Peyer's patch (tissue), 4 donors: ENCODE data around the gene AHR.

ENCODE experiments used
- POLR2A ChIP-seq, 2 donors: fragments of 450-650 bp; IDR thresholded peaks; one replicate each; pipeline ENCODE4 v1.5.1; 2017; ENCODE audit warnings: antibody characterized with exemption in 2 of 2, mild to moderate bottlenecking in 2 of 2, moderate library complexity in 2 of 2
- TF ChIP-seq, protein P1 (sequence below), 6 experiments: fragments of 450-650 bp in 4 of 6; fragments of 200-600 bp in 2 of 6; sonication (generic) in 1 of 6; IDR thresholded peaks; one replicate each; pipeline ENCODE4 v1.5.1; 2017 to 2019; ENCODE audit warnings: antibody characterized with exemption in 6 of 6, mild to moderate bottlenecking in 3 of 6, moderate library complexity in 1 of 6

DNA sequence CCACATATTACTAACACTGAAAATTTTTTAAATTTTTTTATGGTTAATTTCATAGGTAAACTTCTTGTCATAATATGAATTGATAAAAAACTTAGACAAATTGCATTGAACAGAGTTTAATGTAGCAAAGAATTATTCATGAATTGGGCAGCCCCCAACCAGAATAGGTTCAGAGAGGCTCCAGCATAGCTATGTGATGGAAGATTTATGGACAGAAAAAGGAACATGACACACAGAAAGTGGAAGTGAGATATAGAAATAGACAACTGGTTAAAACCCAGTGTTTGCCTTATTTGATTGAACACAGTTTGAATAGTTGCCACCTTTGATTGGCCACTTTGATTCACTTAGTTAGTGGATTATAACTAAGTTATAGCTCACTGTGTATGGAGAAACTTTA is 87.2 kb downstream of the AHR start:
- no peak for TF ChIP-seq POLR2A (IDR thresholded peaks at IDR 0.05)
- TF ChIP-seq, protein P1, sequence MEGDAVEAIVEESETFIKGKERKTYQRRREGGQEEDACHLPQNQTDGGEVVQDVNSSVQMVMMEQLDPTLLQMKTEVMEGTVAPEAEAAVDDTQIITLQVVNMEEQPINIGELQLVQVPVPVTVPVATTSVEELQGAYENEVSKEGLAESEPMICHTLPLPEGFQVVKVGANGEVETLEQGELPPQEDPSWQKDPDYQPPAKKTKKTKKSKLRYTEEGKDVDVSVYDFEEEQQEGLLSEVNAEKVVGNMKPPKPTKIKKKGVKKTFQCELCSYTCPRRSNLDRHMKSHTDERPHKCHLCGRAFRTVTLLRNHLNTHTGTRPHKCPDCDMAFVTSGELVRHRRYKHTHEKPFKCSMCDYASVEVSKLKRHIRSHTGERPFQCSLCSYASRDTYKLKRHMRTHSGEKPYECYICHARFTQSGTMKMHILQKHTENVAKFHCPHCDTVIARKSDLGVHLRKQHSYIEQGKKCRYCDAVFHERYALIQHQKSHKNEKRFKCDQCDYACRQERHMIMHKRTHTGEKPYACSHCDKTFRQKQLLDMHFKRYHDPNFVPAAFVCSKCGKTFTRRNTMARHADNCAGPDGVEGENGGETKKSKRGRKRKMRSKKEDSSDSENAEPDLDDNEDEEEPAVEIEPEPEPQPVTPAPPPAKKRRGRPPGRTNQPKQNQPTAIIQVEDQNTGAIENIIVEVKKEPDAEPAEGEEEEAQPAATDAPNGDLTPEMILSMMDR (IDR thresholded peaks at IDR 0.05) = no peak
